Epithelial cell of prostate (primary cell): ENCODE data around the gene GRIK2.

Experiments
- DNase-seq: peaks from one replicate; pipeline ENCODE4 v3.0.0-alpha.2; 2011; ENCODE audit warnings: low read depth, low spot score
- H3K27ac ChIP-seq: fragments of 450-650 bp; 2 replicates; pipeline ENCODE4 v1.5.1; 2017; ENCODE audit warnings: mild to moderate bottlenecking

The GRIK2 gene

DNA sequence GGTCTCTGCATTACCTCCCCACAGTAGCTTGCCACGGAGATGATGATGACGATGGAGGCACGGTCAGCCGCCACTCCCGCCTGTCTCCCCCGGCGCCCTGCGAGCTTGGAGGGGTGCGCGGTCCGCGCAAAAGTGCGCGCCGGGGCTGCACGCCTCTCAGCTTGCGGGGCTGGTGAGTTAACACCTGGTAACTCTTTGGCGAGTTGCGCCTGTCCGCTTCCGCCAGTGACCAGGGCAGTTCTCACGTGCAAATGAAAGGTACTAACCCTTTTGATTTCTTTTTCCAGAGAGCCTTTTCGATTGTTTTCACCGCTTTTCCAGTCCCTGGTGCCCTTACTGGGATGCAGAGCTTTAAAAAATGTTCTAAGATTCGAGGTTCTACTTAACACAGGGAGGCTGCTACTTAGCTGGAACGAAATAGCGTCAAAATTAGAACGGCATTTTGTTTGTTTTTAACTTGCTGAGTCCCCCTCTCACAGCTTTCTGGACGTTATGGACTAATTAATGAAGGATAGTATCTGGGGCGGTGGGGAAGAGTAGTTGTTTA is 6.2 kb downstream of the GRIK2 start:
- no peak overlapping the region for H3K27ac ChIP-seq
- DNase-seq: no peak

- no peak overlapping the region for H3K27ac ChIP-seq
- DNase-seq: no peak
Observed at GRCh38 chr6:101400326-101401135, 7.0 kb downstream of the GRIK2 start.

- DNase-seq: no peak
- H3K27ac ChIP-seq: no peak overlapping the region
Observed at GRCh38 chr6:101401171-101401570, 7.7 kb downstream of the GRIK2 start.

DNA sequence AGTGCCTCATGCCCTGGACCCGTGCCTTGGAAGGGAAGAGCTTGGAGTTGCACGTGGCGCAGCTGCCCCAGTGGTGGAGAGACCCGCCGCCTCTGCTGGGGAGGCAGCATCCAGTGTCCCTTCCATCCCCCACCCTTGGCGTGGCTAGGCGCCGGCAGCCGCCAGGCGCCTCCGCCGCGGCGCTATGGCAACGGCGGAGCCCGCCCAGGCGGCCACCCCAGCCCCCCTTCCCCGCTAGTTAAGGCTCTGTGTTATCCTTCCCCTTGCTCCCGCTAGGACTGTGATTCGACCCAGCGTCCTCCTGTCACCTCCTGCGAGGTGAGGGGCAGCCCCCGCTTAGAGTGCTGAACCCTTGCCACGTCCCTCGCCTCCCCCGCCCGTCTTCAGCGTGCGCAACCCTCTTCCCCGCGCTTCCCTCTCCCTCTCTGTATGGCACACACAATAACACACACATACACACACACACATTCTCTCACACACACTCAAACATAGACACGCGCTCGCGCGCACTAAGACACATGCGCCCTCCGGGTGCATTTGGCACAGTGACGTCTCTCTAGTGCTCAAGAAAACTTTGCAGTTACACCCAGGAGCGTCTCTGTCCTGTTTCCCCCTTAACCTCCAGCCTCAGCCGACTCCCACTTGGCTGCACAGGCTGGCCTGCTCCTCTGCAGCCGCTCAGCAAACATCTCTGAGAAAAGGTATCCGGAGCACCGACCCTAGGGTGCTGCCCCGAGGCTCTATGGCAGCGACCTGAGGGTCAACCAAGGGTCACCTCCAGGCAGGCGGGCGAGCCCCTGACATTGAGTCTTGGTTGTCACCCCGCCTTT is 8.5 kb downstream of the GRIK2 start:
- no peak overlapping the region for H3K27ac ChIP-seq
- DNase-seq: no peak

DNA sequence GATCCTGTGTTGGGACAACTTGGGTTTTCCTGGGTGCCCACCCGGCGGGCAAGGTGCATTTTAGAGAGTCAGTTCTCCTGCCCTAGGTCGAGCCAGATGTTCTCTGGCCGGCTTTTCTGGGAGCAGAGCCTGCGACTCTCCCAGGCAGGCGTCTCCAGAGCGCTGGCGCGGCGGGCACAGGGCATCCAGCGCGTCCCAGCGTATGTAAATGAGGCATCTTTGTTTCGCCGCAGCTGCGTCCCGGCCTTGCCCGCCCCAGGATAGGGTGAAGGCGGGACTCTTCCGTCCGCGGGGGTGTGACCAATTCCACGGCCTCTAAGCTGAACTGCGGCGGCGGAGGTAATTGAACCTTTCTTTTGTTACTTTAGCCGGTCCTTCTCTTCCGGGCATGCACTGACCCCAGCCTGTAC is 9.1 kb downstream of the GRIK2 start:
- no peak for DNase-seq
- H3K27ac ChIP-seq: no peak overlapping the region

DNA sequence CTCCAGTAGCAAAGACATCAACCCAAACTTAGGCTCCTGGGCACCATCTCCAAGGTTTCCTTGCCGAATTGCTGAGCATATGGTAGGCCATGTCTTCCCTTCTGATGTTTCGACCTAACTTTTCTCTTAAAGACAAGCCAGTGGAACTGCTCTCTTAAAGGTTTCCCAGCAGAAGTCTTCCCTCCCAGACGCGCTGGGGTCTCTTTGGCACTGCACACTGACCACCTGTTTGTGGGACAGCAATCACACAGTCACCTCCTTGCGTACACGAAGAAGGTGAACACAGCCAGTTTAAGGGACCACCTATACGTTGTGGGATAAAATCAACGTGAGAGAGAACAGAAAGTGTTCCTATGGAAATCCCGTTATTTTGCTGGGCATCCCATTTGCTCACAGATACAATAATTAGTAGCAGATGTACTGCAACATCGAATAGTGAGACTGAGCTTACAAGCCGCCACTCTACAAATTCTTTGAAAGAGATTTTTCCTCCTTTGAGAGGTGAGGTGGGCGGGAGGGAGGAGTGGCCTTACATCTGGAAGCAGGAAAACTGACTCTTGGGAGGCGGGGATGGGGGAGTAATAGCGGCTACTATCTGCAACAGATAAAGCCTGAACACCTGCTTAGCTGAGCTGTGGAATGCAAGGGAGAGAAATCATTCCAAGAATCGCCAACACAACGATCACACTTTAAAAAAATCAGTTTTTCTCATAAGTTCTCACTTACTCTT is 9.9 kb downstream of the GRIK2 start:
- no peak overlapping the region for H3K27ac ChIP-seq
- DNase-seq: no peak

DNA sequence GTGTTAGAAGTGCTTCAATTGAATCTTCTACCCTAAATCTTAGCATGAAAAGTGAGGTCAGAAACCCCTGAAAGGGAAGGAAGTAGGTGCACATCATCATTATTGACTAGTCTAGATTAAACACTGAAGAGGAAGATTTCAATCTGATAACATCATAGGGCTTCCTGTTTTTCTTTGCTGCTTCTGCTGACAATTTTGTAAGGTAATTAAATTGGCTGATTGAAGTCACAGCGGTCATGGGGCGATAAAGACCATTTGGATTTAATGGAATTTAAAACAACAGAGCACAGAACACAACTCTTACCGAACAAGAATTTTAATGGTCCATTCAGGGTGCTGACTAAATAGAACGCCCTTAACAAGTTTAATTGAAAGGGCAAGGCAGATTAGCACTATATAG is 11.3 kb downstream of the GRIK2 start:
- no peak for DNase-seq
- H3K27ac ChIP-seq: no peak overlapping the region

- H3K27ac ChIP-seq: no peak overlapping the region
- no peak for DNase-seq
Observed at GRCh38 chr6:101413773-101414172, 20.3 kb downstream of the GRIK2 start.

DNA sequence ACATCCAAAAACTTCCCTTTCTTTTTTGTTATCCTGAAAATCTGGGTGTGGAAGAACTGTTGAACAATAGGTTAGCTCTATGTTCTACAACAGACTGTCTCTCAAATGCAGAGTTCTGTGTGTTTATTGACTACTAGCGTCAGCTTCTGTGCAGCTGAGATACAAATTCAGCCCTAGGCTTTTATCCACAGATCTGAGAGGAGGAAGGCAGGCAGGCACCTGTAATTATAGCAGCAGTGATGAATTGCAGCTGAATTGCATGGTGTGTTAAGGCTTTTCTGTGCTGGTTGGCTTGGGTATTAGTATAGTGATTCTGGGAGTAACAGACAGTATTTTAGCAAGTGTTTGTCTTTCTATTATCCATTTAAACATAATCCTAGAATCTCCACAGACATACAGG is 24.4 kb downstream of the GRIK2 start:
- DNase-seq: no peak
- H3K27ac ChIP-seq: no peak overlapping the region

DNA sequence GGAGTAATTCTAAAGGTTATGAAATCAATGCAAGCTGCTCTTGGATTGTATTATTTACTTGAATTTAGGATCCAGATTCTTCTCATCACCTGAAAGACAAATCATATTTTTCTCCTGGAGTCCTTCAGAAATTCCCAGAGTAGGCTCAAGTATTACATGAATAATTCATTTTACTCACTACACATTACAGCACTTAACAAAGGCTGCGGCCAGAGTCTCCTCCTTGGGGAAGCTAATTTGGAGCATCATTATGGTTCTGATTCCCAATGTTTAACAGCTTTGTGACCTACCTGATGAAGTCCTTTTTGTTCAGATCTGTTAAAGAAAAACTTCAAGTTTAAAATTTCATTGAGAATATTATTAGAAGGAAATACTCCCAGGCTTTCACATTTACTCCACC is 28.7 kb downstream of the GRIK2 start:
- no peak overlapping the region for H3K27ac ChIP-seq

DNA sequence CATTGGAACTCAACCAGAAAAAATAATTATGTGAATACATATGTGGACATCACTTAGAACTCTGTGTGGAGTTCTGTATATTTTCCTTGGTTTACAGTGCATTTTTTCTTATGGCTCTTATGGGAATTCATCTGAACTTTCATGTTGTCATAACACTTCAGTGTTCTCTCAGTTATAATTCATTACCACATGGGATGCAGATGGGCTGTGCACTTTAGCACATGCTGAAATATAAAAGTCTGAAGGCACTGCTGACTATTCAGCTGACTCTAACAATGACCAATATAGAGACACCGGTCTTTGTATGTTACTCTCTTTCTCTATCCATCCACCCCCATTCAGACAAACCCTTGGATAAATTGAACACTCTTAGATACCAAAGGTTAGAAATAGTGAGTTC is 29.3 kb downstream of the GRIK2 start:
- H3K27ac ChIP-seq: no peak overlapping the region
- DNase-seq: no peak

More for the DNA sequence above, 28.7 kb downstream of the GRIK2 start:
- no peak for DNase-seq

DNA sequence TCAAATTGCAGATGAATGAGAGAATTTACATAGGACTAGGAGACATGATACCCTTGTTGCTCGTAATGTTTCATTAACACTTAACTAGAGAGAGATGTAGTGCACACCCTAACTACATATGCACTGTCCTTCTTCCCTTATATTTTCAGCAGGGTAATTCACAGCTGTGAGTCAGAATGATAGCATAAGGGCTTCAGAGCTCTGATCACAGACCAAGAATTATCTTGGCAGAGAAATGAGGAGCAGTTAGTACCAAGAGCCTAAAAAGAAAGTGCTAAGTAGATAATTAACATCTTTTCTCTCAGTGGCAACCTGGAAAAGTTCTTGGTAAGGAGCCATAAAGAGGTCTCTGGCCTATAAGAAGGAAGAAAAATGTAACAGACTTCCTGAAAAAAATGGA is 35.8 kb downstream of the GRIK2 start:
- no peak overlapping the region for H3K27ac ChIP-seq
- no peak for DNase-seq

GRCh38 chr6:101429845-101430244 is 36.3 kb downstream of the GRIK2 start:
- no peak for DNase-seq
- H3K27ac ChIP-seq: no peak overlapping the region

GRCh38 chr6:101433141-101433540 is 39.6 kb downstream of the GRIK2 start:
- H3K27ac ChIP-seq: no peak overlapping the region

DNA sequence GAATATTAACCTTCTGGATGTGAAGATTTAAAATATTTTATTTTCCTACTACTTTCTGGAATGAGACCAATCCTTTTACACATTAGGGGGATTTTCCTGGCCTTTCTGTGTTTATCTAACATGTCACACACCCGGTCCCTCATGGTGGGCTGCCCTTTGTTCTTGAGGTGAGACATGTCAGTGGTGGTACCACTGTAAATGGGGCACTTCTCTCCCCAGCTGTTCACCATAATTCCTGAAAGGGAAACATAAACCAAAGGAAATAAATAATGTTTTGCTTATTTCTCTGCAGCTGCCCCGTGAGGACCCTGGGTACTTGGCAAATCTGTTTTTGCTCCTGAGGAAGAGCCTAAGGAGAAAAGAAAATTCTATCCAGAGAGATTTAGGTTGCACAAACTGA is 41.1 kb downstream of the GRIK2 start:
- H3K27ac ChIP-seq: no peak overlapping the region
- no peak for DNase-seq

More at GRCh38 chr6:101433141-101433540, 39.6 kb downstream of the GRIK2 start:
- no peak for DNase-seq

DNA sequence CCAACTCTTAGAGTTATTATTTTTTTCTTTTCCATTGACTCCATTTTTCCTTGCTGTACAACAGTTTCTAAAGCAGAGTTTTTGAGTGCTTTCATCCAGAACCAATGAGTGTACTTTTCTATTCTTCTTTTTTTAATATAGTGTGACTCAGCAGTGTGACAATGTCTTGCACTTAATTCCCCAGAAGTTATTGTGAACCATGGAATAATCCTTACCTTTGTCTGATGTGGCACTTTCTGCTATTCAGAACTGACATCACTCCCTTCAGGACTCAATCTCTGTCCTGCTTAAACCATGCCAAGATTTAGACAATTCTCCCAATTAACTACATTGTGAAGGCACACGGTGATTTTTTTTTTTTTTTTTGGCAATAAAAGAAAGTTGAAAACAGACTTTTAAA is 41.5 kb downstream of the GRIK2 start:
- DNase-seq: no peak
- no peak overlapping the region for H3K27ac ChIP-seq

GRCh38 chr6:101439790-101440189 is 46.3 kb downstream of the GRIK2 start:
- DNase-seq: no peak
- no peak overlapping the region for H3K27ac ChIP-seq

GRCh38 chr6:101443315-101443714 is 49.8 kb downstream of the GRIK2 start:
- DNase-seq: no peak

DNA sequence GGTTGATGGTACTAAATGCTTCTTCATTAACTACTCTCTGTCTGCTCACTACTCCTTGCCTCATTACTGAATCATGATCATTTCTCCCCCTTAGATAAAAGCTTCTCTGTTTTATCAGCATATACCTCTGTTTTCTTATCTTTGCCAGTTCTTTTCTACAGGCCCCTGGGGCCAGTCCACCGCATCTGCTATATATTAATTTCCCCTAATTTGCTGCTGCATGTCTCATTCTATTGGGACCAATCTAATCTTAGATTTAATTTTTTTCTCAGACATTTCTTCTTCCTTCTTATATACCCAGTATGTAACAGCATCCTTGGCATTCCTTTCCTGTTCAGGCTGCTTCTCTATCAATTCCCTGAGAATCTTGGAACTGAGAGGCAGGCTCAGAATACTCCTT is 51.2 kb downstream of the GRIK2 start:
- DNase-seq: no peak
- no peak overlapping the region for H3K27ac ChIP-seq

More at GRCh38 chr6:101443315-101443714, 49.8 kb downstream of the GRIK2 start:
- no peak overlapping the region for H3K27ac ChIP-seq

DNA sequence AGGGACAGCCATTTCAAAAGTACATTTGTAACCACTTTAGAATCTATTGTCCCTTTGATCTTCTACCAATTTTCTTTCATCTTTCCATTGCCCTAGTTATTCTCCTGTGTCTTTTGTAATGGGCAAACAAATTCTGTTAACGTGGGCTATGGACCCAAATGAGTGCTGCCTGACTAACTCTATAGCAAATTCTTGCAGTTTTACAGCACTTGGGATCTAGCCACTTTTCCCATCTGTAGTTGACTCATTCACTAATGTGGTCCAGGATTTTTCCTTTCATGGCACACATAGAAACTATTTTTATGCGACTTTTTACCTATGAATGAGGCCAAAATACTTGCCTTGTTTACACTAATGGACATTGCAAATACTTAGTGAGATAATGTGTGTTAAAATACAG is 52.0 kb downstream of the GRIK2 start:
- DNase-seq: no peak
- no peak overlapping the region for H3K27ac ChIP-seq

DNA sequence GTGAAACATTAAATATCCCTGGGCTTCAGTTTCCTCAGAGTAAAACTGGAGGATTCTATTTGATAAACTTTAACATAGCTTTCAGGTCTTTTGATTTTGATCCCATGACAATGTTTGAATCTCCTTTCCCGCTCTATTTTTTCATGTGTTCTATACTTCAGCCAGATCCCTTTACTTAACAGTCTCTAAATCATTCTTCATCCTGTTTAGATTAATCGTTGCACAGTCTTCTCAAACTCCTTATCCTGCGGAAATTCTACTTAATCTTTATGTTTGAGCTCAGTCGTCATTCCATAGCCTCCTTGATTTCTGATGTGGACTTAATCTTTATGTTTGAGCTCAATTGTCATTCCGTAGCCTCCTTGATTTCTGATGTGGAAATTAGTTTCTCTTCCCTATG is 57.4 kb downstream of the GRIK2 start:
- DNase-seq: no peak
- no peak overlapping the region for H3K27ac ChIP-seq
